Superior temporal gyrus (tissue), 1 donor: ENCODE results near the gene VTCN1.
"Not testable (repeated sequence)": the region's sequence is repeated elsewhere in the genome, so short reads cannot be mapped to it uniquely, and the experiment has no call there.

Experiments used
- DNase-seq: peaks from one replicate; pipeline ENCODE4 v3.0.0-alpha.2; 2016; ENCODE audit errors: extremely low spot score

Gene VTCN1

GRCh38 chr1:117166076-117166475, 44.7 kb downstream of the VTCN1 start:
- DNase-seq: no peak

- no peak for DNase-seq
Observed at GRCh38 chr1:117164209-117164608, 46.5 kb downstream of the VTCN1 start.

- no peak for DNase-seq
Observed at GRCh38 chr1:117162816-117163215, 47.9 kb downstream of the VTCN1 start.

- DNase-seq: no peak
Observed at GRCh38 chr1:117161887-117162286, 48.8 kb downstream of the VTCN1 start.

GRCh38 chr1:117151305-117151704, 59.4 kb downstream of the VTCN1 start:
- DNase-seq: not testable (repeated sequence)

- no peak for DNase-seq
Observed at GRCh38 chr1:117150316-117150715, 60.4 kb downstream of the VTCN1 start.

GRCh38 chr1:117147856-117148588, 62.7 kb downstream of the VTCN1 start:
- no peak for DNase-seq

- DNase-seq: no peak
Observed at GRCh38 chr1:117147341-117147831, 63.3 kb downstream of the VTCN1 start.

GRCh38 chr1:117146575-117147340, 64.0 kb downstream of the VTCN1 start:
- no peak for DNase-seq

GRCh38 chr1:117146072-117146471, 64.7 kb downstream of the VTCN1 start:
- DNase-seq: no peak

- no peak for DNase-seq
Observed at GRCh38 chr1:117143871-117144270, 66.9 kb downstream of the VTCN1 start.

- DNase-seq: no peak
Observed at GRCh38 chr1:117143172-117143571, 67.6 kb downstream of the VTCN1 start.

GRCh38 chr1:117142200-117142599, 68.5 kb downstream of the VTCN1 start:
- DNase-seq: no peak

- no peak for DNase-seq
Observed at GRCh38 chr1:117138561-117138960, 72.2 kb downstream of the VTCN1 start.

- DNase-seq: no peak
Observed at GRCh38 chr1:117138106-117138505, 72.6 kb downstream of the VTCN1 start.

- no peak for DNase-seq
Observed at GRCh38 chr1:117137281-117137855, 73.4 kb downstream of the VTCN1 start.

GRCh38 chr1:117136749-117137148, 74.0 kb downstream of the VTCN1 start:
- no peak for DNase-seq

- no peak for DNase-seq
Observed at GRCh38 chr1:117135329-117135728, 75.4 kb downstream of the VTCN1 start.

- DNase-seq: no peak
Observed at GRCh38 chr1:117130526-117130925, 80.2 kb downstream of the VTCN1 start.

- DNase-seq: peak; percentile 86
Observed at GRCh38 chr1:117128323-117129079, 82.2 kb downstream of the VTCN1 start.

GRCh38 chr1:117127795-117128194, 82.9 kb downstream of the VTCN1 start:
- no peak for DNase-seq

GRCh38 chr1:117124661-117125060, 86.1 kb downstream of the VTCN1 start:
- no peak for DNase-seq
